Measurements from ENCODE around the gene ARHGAP42. TPM values are rescaled to one million over a fixed set of nuclear protein-coding genes. Genes with fewer than 3 reads are reported as not detected.

The ARHGAP42 gene
- total RNA-seq, 2 donors from 2014 or later, result not detected

GRCh38 chr11:100777103-100777502, 90.0 kb downstream of the ARHGAP42 start:
- no peak overlapping the region for H3K4me3 Mint-ChIP-seq
- H3K4me1 Mint-ChIP-seq, result no peaks in the 10 kb centered on the region
- no peaks in the 10 kb centered on the region for H3K27me3 Mint-ChIP-seq
- no peaks in the 10 kb centered on the region for H3K36me3 Mint-ChIP-seq (ENCODE audit: low read depth)
- H3K9me3 Mint-ChIP-seq, result no peaks in the 10 kb centered on the region
- H3K27ac Mint-ChIP-seq, result no peak overlapping the region
- ATAC-seq (replicated peaks), result no peak

GRCh38 chr11:100777736-100778135, 90.6 kb downstream of the ARHGAP42 start:
- Mint-ChIP-seq H3K4me3 (no peak overlapping the region), H3K27ac (no peak overlapping the region), H3K27me3 (no peaks in the 10 kb centered on the region), H3K36me3 (ENCODE audit: low read depth) (no peaks in the 10 kb centered on the region), H3K4me1 (no peaks in the 10 kb centered on the region), H3K9me3 (peaks cover 4% of the 10 kb centered on the region)
- no peak for ATAC-seq (replicated peaks)

- no peak for ATAC-seq (replicated peaks)
- no peak overlapping the region for H3K27ac Mint-ChIP-seq
- H3K4me1 Mint-ChIP-seq, result no peaks in the 10 kb centered on the region
- no peaks in the 10 kb centered on the region for H3K36me3 Mint-ChIP-seq (ENCODE audit: low read depth)
- no peak overlapping the region for H3K4me3 Mint-ChIP-seq
- peaks cover 4% of the 10 kb centered on the region for H3K9me3 Mint-ChIP-seq
- H3K27me3 Mint-ChIP-seq, result no peaks in the 10 kb centered on the region
Measured at GRCh38 chr11:100778166-100778785, 91.2 kb downstream of the ARHGAP42 start.

- H3K9me3 Mint-ChIP-seq, result peaks cover 4% of the 10 kb centered on the region
- no peaks in the 10 kb centered on the region for H3K27me3 Mint-ChIP-seq
- no peaks in the 10 kb centered on the region for H3K4me1 Mint-ChIP-seq
- ATAC-seq (replicated peaks), result no peak
- no peak overlapping the region for H3K4me3 Mint-ChIP-seq
- H3K36me3 Mint-ChIP-seq (ENCODE audit: low read depth), result no peaks in the 10 kb centered on the region
- no peak overlapping the region for H3K27ac Mint-ChIP-seq
Measured at GRCh38 chr11:100780470-100780869, 93.4 kb downstream of the ARHGAP42 start.

GRCh38 chr11:100785148-100785983, 98.3 kb downstream of the ARHGAP42 start:
- no peaks in the 10 kb centered on the region for H3K36me3 Mint-ChIP-seq (ENCODE audit: low read depth)
- peaks cover 4% of the 10 kb centered on the region for H3K9me3 Mint-ChIP-seq
- no peak for ATAC-seq (replicated peaks)
- no peak overlapping the region for H3K4me3 Mint-ChIP-seq
- no peak overlapping the region for H3K27ac Mint-ChIP-seq
- no peaks in the 10 kb centered on the region for H3K27me3 Mint-ChIP-seq
- no peaks in the 10 kb centered on the region for H3K4me1 Mint-ChIP-seq

GRCh38 chr11:100788561-100789295, 101.6 kb downstream of the ARHGAP42 start:
- H3K27me3 Mint-ChIP-seq, result no peaks in the 10 kb centered on the region
- no peak overlapping the region for H3K27ac Mint-ChIP-seq
- no peaks in the 10 kb centered on the region for H3K4me1 Mint-ChIP-seq
- H3K36me3 Mint-ChIP-seq (ENCODE audit: low read depth), result no peaks in the 10 kb centered on the region
- H3K9me3 Mint-ChIP-seq, result no peaks in the 10 kb centered on the region
- no peak for ATAC-seq (replicated peaks)
- H3K4me3 Mint-ChIP-seq, result no peak overlapping the region

- Mint-ChIP-seq H3K4me1 (no peaks in the 10 kb centered on the region), H3K36me3 (ENCODE audit: low read depth) (no peaks in the 10 kb centered on the region), H3K27me3 (no peaks in the 10 kb centered on the region), H3K4me3 (no peak overlapping the region), H3K9me3 (no peaks in the 10 kb centered on the region), H3K27ac (no peak overlapping the region)
- no peak for ATAC-seq (replicated peaks)
Measured at GRCh38 chr11:100789500-100789899, 102.4 kb downstream of the ARHGAP42 start.

GRCh38 chr11:100790073-100790472, 103.0 kb downstream of the ARHGAP42 start:
- no peak for ATAC-seq (replicated peaks)
- Mint-ChIP-seq H3K27ac (no peak overlapping the region), H3K4me1 (no peaks in the 10 kb centered on the region), H3K36me3 (ENCODE audit: low read depth) (no peaks in the 10 kb centered on the region), H3K4me3 (no peak overlapping the region), H3K27me3 (no peaks in the 10 kb centered on the region), H3K9me3 (no peaks in the 10 kb centered on the region)

GRCh38 chr11:100791103-100791502, 104.0 kb downstream of the ARHGAP42 start:
- H3K4me3 Mint-ChIP-seq, result no peak overlapping the region
- ATAC-seq (replicated peaks), result no peak
- no peaks in the 10 kb centered on the region for H3K36me3 Mint-ChIP-seq (ENCODE audit: low read depth)
- H3K27ac Mint-ChIP-seq, result no peak overlapping the region
- no peaks in the 10 kb centered on the region for H3K27me3 Mint-ChIP-seq
- H3K4me1 Mint-ChIP-seq, result no peaks in the 10 kb centered on the region
- no peaks in the 10 kb centered on the region for H3K9me3 Mint-ChIP-seq

GRCh38 chr11:100791860-100792259, 104.8 kb downstream of the ARHGAP42 start:
- Mint-ChIP-seq H3K4me1 (no peaks in the 10 kb centered on the region), H3K9me3 (no peaks in the 10 kb centered on the region), H3K36me3 (ENCODE audit: low read depth) (no peaks in the 10 kb centered on the region), H3K27ac (no peak overlapping the region), H3K4me3 (no peak overlapping the region), H3K27me3 (no peaks in the 10 kb centered on the region)
- no peak for ATAC-seq (replicated peaks)

GRCh38 chr11:100793525-100793924, 106.4 kb downstream of the ARHGAP42 start:
- Mint-ChIP-seq H3K36me3 (ENCODE audit: low read depth) (no peaks in the 10 kb centered on the region), H3K4me1 (no peaks in the 10 kb centered on the region), H3K27me3 (no peaks in the 10 kb centered on the region), H3K27ac (no peak overlapping the region), H3K9me3 (no peaks in the 10 kb centered on the region), H3K4me3 (no peak overlapping the region)
- no peak for ATAC-seq (replicated peaks)

GRCh38 chr11:100794446-100794845, 107.4 kb downstream of the ARHGAP42 start:
- Mint-ChIP-seq H3K27me3 (no peaks in the 10 kb centered on the region), H3K4me3 (no peak overlapping the region), H3K4me1 (no peaks in the 10 kb centered on the region), H3K27ac (no peak overlapping the region), H3K36me3 (ENCODE audit: low read depth) (no peaks in the 10 kb centered on the region), H3K9me3 (no peaks in the 10 kb centered on the region)
- ATAC-seq (replicated peaks), result no peak

- peaks cover 4% of the 10 kb centered on the region for H3K9me3 Mint-ChIP-seq
- ATAC-seq (replicated peaks), result no peak
- no peaks in the 10 kb centered on the region for H3K36me3 Mint-ChIP-seq (ENCODE audit: low read depth)
- H3K27me3 Mint-ChIP-seq, result no peaks in the 10 kb centered on the region
- no peak overlapping the region for H3K27ac Mint-ChIP-seq
- no peak overlapping the region for H3K4me3 Mint-ChIP-seq
- no peaks in the 10 kb centered on the region for H3K4me1 Mint-ChIP-seq
Measured at GRCh38 chr11:100799445-100799844, 112.4 kb downstream of the ARHGAP42 start.

GRCh38 chr11:100800202-100800601, 113.1 kb downstream of the ARHGAP42 start:
- H3K4me1 Mint-ChIP-seq, result no peaks in the 10 kb centered on the region

More at GRCh38 chr11:100800202-100800601, 113.1 kb downstream of the ARHGAP42 start:
- ATAC-seq (replicated peaks), result no peak
- H3K36me3 Mint-ChIP-seq (ENCODE audit: low read depth), result no peaks in the 10 kb centered on the region
- H3K27ac Mint-ChIP-seq, result no peak overlapping the region
- no peak overlapping the region for H3K4me3 Mint-ChIP-seq
- no peaks in the 10 kb centered on the region for H3K27me3 Mint-ChIP-seq
- peaks cover 4% of the 10 kb centered on the region for H3K9me3 Mint-ChIP-seq

Measured in activated T-helper 17 cell treated with anti-CD3 and anti-CD28 coated beads, Interleukin-2, amount 50 U/mL, for 72 hours (primary cell).